Chondrocyte (in vitro differentiated cells): ENCODE measurements around the gene ARFGEF2. TPM values are rescaled to one million over a fixed set of nuclear protein-coding genes. Genes with fewer than 3 reads are reported as not detected.
"Not testable (repeated sequence)": the region's sequence is repeated elsewhere in the genome, so short reads cannot be mapped to it uniquely, and the experiment has no call there.

Experiments used
- DNase-seq: peaks from one replicate; pipeline ENCODE4 v3.0.0; 2021; ENCODE audit warnings: mixed read lengths, low spot score
- H3K27ac Mint-ChIP-seq: one replicate; pipeline ENCODE4 v1.8.0; 2021; ENCODE audit warnings: mild to moderate bottlenecking, moderate library complexity, mixed read lengths; ENCODE audit not compliant: unreplicated experiment
- H3K27me3 Mint-ChIP-seq: 2 replicates; pipeline ENCODE4 v1.8.0; 2021; ENCODE audit warnings: low read depth, mixed read lengths
- H3K36me3 Mint-ChIP-seq: 2 replicates; pipeline ENCODE4 v1.8.0; 2021; ENCODE audit warnings: low read depth, mixed read lengths
- H3K4me1 Mint-ChIP-seq: 2 replicates; pipeline ENCODE4 v1.8.0; 2021; ENCODE audit warnings: low read depth, mild to moderate bottlenecking, mixed read lengths
- H3K4me3 Mint-ChIP-seq: one replicate; pipeline ENCODE4 v1.8.0; 2021; ENCODE audit warnings: mild to moderate bottlenecking, moderate library complexity, mixed read lengths; ENCODE audit not compliant: unreplicated experiment
- H3K9me3 Mint-ChIP-seq: 2 replicates; pipeline ENCODE4 v1.8.0; 2021; ENCODE audit warnings: low read depth, mixed read lengths
- total RNA-seq: library from RNA; stranded (reverse); gene quantifications from 3 replicates; pipeline ENCODE4 v1.2.1, GENCODE V29; 2021
- TF ChIP-seq, protein P1 (sequence below): fragments of 200-600 bp; sonication (generic); IDR thresholded peaks from 2 replicates; pipeline ENCODE4 v1.5.0; 2021; ENCODE audit warnings: antibody characterized with exemption, mild to moderate bottlenecking, moderate library complexity

Gene ARFGEF2
- total RNA-seq, 1 donor from 2014 or later = 31.8 TPM

DNA sequence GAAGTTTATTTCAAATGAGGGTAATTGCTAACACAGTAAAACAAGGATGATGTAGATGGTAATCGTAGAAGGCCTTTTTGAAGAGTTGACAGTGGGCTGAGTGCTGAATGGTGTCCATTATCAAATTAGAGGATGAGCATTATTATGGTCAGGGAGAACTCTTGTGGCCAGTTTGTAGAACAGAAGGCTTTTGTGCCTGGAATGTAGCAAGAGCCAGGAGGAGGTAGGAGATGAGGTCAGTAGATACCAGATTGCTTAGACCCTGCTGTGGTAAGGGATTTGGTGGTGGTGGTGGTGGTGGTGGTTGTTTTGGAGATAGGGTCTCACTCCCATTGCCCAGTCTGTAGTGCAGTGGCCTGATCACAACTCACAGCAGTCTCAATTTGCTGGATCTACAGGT is 130.8 kb downstream of the ARFGEF2 start:
- Mint-ChIP-seq H3K4me3 (no peak overlapping the region), H3K27me3 (no peaks in the 10 kb centered on the region), H3K9me3 (no peaks in the 10 kb centered on the region), H3K27ac (no peak overlapping the region), H3K4me1 (peaks cover 27% of the 10 kb centered on the region), H3K36me3 (no peaks in the 10 kb centered on the region)
- DNase-seq = no peak
- TF ChIP-seq, protein P1, sequence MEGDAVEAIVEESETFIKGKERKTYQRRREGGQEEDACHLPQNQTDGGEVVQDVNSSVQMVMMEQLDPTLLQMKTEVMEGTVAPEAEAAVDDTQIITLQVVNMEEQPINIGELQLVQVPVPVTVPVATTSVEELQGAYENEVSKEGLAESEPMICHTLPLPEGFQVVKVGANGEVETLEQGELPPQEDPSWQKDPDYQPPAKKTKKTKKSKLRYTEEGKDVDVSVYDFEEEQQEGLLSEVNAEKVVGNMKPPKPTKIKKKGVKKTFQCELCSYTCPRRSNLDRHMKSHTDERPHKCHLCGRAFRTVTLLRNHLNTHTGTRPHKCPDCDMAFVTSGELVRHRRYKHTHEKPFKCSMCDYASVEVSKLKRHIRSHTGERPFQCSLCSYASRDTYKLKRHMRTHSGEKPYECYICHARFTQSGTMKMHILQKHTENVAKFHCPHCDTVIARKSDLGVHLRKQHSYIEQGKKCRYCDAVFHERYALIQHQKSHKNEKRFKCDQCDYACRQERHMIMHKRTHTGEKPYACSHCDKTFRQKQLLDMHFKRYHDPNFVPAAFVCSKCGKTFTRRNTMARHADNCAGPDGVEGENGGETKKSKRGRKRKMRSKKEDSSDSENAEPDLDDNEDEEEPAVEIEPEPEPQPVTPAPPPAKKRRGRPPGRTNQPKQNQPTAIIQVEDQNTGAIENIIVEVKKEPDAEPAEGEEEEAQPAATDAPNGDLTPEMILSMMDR = no peak

DNA sequence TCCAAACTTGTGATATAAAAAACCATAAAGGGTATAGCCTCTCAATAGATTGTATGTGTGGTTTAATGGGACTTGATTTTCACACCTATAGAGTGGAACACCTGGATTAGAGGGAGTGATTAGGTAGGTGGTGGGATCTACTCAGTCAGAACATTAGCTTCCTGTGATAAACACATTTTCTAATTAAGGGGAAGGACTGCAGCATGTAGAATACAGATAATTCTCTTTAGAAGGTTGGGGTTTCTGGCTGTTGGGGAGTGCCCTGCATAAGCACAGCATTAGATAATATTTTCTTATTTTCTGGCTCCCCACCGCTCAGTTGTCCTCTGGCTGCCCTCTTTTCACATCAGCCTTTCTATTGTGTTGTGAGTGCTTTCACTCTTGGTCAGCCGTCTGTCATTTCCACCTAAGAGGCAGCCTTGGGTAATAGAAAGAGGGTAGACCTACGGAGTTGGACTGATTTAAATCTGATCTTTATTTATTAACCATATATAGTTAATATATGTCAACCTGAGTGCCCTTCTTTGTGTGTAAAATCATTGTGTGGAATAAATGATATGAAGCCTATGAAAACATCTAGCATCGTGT is 132.6 kb downstream of the ARFGEF2 start:
- DNase-seq = no peak
- peaks cover 14% of the 10 kb centered on the region for H3K4me1 Mint-ChIP-seq
- H3K27ac Mint-ChIP-seq = no peak overlapping the region
- H3K9me3 Mint-ChIP-seq = no peaks in the 10 kb centered on the region
- no peaks in the 10 kb centered on the region for H3K27me3 Mint-ChIP-seq
- H3K36me3 Mint-ChIP-seq = peaks cover under 1% of the 10 kb centered on the region
- H3K4me3 Mint-ChIP-seq = no peak overlapping the region
- TF ChIP-seq, protein P1 = no peak

DNA sequence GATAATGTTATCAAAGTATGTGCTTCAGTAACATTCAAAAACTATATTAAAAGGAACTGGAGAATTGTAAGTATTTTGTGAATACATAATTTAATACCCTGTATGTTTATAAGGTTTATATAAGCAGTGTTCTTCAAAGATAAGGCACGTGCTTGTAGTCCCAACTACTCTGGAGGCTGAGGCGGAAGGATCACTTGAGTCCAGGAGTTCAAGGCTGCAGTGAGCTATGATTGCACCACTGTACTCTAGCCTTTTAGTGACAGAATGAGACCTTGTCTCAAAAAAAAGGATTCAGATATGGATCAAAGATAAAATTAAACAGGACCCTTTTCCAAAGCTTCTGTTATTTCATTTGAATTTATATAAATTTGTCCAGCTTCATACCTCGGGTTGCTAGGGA is 141.8 kb downstream of the ARFGEF2 start:
- H3K36me3 Mint-ChIP-seq = peaks cover 12% of the 10 kb centered on the region
- H3K27me3 Mint-ChIP-seq = no peaks in the 10 kb centered on the region
- TF ChIP-seq, protein P1 = no peak
- H3K4me1 Mint-ChIP-seq = no peaks in the 10 kb centered on the region
- H3K4me3 Mint-ChIP-seq = no peak overlapping the region
- DNase-seq = no peak
- H3K27ac Mint-ChIP-seq = no peak overlapping the region
- H3K9me3 Mint-ChIP-seq = no peaks in the 10 kb centered on the region

DNA sequence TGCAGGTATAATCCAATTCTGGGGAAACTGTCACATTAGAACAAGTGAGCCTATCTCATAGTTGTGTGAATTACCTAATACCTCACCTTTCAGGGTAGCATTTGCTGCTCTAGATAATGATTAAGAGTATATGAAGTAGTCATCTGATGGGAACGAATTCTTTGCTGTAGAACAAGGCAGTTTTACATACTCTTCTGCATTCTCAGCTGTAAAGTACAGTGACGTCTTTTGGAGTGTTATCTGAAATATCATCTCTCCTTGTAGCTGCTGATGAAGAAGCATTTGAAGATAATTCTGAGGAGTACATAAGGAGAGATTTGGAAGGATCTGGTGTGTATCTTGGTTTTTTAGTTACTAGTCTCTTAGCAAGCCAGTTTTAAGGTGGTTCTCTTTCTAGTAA is 153.0 kb downstream of the ARFGEF2 start:
- peaks cover 17% of the 10 kb centered on the region for H3K36me3 Mint-ChIP-seq
- H3K4me3 Mint-ChIP-seq = no peak overlapping the region
- DNase-seq = no peak
- TF ChIP-seq, protein P1 = no peak
- H3K4me1 Mint-ChIP-seq = no peaks in the 10 kb centered on the region
- H3K9me3 Mint-ChIP-seq = no peaks in the 10 kb centered on the region
- H3K27ac Mint-ChIP-seq = no peak overlapping the region
- H3K27me3 Mint-ChIP-seq = no peaks in the 10 kb centered on the region

DNA sequence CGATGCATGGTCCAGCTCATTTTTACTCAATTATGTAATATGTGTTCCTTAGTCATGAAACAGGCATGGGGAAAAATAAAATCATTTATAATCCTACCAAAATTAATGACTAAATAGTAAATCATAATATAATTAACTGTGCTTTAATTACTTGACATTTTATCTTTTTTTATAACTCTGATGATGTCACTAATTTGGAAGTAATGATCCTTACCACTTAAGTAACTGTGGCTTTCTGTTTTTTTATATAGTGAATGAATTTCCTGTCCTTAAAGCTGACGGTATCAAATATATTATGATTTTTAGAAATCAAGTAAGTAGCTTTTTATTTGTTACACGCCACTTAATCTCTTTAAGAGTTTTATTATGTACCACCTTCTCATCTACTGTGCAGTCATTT is 156.8 kb downstream of the ARFGEF2 start:
- no peak for DNase-seq
- H3K4me3 Mint-ChIP-seq = no peak overlapping the region
- H3K27me3 Mint-ChIP-seq = no peaks in the 10 kb centered on the region
- no peaks in the 10 kb centered on the region for H3K9me3 Mint-ChIP-seq
- TF ChIP-seq, protein P1 = no peak
- no peaks in the 10 kb centered on the region for H3K4me1 Mint-ChIP-seq
- H3K36me3 Mint-ChIP-seq = peaks cover 21% of the 10 kb centered on the region
- H3K27ac Mint-ChIP-seq = no peak overlapping the region

DNA sequence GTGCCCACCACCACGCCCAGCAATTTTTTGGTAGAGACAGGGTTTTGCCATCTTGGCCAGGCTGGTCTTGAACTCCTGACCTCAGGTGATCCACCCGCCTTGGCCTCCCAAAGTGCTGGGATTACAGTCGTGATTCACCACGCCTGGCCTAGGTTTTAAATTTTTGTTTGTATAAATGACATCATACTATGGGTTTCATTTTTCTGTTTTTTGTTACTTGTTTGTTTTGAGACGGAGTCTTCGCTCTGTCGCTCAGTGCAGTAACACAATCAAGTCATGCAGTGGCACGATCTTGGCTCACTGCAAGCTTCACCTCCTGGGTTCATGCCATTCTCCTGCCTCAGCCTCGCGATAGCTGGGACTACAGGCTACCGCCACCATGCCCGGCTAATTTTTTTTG is 160.8 kb downstream of the ARFGEF2 start:
- not testable (repeated sequence) for H3K27me3 Mint-ChIP-seq, H3K9me3 Mint-ChIP-seq, H3K4me1 Mint-ChIP-seq, H3K4me3 Mint-ChIP-seq, DNase-seq, H3K27ac Mint-ChIP-seq
- peaks cover 28% of the 10 kb centered on the region for H3K36me3 Mint-ChIP-seq
